ENCODE results near the gene TNFRSF21.

The TNFRSF21 gene

DNA sequence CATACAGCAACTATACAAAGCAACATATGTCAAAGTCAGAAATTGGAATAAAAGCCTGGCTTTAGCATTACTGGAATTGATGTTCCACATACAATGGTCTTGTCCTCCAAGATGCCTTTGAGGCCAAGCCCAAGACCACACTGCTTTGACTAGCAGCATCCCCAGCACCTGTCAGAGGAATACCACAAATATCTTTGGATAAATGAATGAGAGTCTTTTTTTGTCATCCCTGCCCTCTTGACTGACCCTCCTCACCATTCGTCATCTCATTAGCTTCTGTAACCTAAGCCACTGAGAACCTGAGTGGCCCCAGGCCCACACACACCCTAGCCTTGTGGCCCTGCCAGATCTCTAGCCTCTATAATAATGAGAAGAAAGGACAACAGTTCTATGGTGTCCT, 48.5 kb downstream of the TNFRSF21 start:
- no peak overlapping the region for H3K27ac ChIP-seq
- no peaks in the 10 kb centered on the region for H3K9me3 ChIP-seq
- H3K4me3 ChIP-seq (ENCODE audit: low read depth in 1 of 2, low read length in 1 of 2), result no peak overlapping the region
- no peaks in the 10 kb centered on the region for H3K27me3 ChIP-seq
- H3K36me3 ChIP-seq, result no peaks in the 10 kb centered on the region
- TF ChIP-seq, protein P1, sequence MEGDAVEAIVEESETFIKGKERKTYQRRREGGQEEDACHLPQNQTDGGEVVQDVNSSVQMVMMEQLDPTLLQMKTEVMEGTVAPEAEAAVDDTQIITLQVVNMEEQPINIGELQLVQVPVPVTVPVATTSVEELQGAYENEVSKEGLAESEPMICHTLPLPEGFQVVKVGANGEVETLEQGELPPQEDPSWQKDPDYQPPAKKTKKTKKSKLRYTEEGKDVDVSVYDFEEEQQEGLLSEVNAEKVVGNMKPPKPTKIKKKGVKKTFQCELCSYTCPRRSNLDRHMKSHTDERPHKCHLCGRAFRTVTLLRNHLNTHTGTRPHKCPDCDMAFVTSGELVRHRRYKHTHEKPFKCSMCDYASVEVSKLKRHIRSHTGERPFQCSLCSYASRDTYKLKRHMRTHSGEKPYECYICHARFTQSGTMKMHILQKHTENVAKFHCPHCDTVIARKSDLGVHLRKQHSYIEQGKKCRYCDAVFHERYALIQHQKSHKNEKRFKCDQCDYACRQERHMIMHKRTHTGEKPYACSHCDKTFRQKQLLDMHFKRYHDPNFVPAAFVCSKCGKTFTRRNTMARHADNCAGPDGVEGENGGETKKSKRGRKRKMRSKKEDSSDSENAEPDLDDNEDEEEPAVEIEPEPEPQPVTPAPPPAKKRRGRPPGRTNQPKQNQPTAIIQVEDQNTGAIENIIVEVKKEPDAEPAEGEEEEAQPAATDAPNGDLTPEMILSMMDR (IDR thresholded peaks at IDR 0.05), result no peak
- H3K4me1 ChIP-seq (ENCODE audit: control insufficient read depth in 1 of 2, insufficient read depth in 1 of 2, low read depth in 1 of 2, low read length in 1 of 2), result no peaks in the 10 kb centered on the region

DNA sequence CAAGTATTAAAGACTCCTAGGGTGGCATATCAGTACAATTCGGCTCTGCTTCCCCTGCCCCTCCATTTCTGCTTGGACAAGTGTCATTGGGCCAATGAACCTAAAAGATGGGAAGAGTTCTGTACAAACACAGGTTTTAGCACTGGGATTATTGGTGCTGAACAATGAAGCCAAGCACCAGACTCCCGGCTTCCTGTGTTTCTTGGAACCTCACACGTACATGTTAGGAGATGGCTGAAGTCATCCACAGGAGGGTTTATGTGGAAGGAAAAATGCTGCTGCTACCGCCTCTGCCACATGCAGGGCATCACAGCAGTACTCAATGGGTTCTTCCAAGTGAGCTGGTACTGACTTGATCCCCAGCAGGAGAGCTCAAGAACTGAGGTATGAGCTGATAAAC, 49.7 kb downstream of the TNFRSF21 start:
- Histone ChIP-seq H3K36me3 (no peaks in the 10 kb centered on the region), H3K4me3 (ENCODE audit: low read depth in 1 of 2, low read length in 1 of 2) (no peak overlapping the region)
- TF ChIP-seq, protein P1 (IDR thresholded peaks at IDR 0.05), result no peak

GRCh38 chr6:47258724-47259347, 50.9 kb downstream of the TNFRSF21 start:
- no peaks in the 10 kb centered on the region for H3K36me3 ChIP-seq
- H3K27ac ChIP-seq, result no peak overlapping the region
- no peak overlapping the region for H3K4me3 ChIP-seq (ENCODE audit: low read depth in 1 of 2, low read length in 1 of 2)
- no peaks in the 10 kb centered on the region for H3K27me3 ChIP-seq
- no peaks in the 10 kb centered on the region for H3K9me3 ChIP-seq
- H3K4me1 ChIP-seq (ENCODE audit: control insufficient read depth in 1 of 2, insufficient read depth in 1 of 2, low read depth in 1 of 2, low read length in 1 of 2), result no peaks in the 10 kb centered on the region
- TF ChIP-seq, protein P1 (IDR thresholded peaks at IDR 0.05), result no peak

More for the DNA sequence above, 49.7 kb downstream of the TNFRSF21 start:
- H3K27me3 ChIP-seq, result no peaks in the 10 kb centered on the region
- H3K27ac ChIP-seq, result no peak overlapping the region
- no peaks in the 10 kb centered on the region for H3K9me3 ChIP-seq
- no peaks in the 10 kb centered on the region for H3K4me1 ChIP-seq (ENCODE audit: control insufficient read depth in 1 of 2, insufficient read depth in 1 of 2, low read depth in 1 of 2, low read length in 1 of 2)

DNA sequence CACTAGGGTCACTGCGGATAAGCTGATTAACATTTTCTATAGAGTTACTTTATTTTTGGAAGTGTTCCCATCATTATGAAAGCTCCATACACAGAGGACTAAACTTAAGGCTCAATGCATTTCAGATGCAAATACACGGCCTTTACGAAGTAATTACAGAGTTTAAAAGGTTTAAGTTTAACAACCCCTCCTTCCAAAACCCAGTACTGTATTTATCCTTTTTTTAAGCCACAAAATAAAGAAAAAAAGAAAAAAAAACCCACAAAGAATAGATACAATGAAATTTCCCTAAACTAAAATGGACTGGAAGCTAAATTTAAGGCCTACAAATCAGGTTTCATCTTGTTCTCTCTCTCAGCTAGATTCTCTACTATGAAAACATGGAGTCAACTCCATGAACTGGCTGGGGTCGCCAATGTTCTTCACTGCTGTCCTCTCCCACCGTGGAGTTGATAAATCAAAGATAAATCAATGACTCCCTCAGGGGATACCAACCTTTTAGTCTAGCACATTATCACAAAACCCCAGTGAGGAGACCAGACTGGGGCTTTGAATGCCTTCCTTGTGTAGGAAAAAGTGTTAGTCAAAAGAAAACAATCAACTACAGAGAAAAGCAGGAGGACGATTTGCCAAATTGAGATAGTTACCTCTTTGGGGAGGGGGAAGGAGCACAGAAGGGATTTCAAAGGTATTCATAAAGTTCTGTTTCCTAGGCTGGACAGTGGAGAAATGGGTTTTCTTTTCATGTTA, 52.5 kb downstream of the TNFRSF21 start:
- H3K4me1 ChIP-seq (ENCODE audit: control insufficient read depth in 1 of 2, insufficient read depth in 1 of 2, low read depth in 1 of 2, low read length in 1 of 2), result no peaks in the 10 kb centered on the region
- TF ChIP-seq, protein P1 (IDR thresholded peaks at IDR 0.05), result no peak
- H3K9me3 ChIP-seq, result no peaks in the 10 kb centered on the region
- no peaks in the 10 kb centered on the region for H3K27me3 ChIP-seq
- no peak overlapping the region for H3K4me3 ChIP-seq (ENCODE audit: low read depth in 1 of 2, low read length in 1 of 2)
- H3K36me3 ChIP-seq, result no peaks in the 10 kb centered on the region
- no peak overlapping the region for H3K27ac ChIP-seq

- Histone ChIP-seq H3K4me3 (ENCODE audit: low read depth in 1 of 2, low read length in 1 of 2) (no peak overlapping the region), H3K27ac (no peak overlapping the region), H3K36me3 (no peaks in the 10 kb centered on the region), H3K4me1 (ENCODE audit: control insufficient read depth in 1 of 2, insufficient read depth in 1 of 2, low read depth in 1 of 2, low read length in 1 of 2) (no peaks in the 10 kb centered on the region), H3K27me3 (no peaks in the 10 kb centered on the region), H3K9me3 (no peaks in the 10 kb centered on the region)
- TF ChIP-seq, protein P1 (IDR thresholded peaks at IDR 0.05), result no peak
Measured at GRCh38 chr6:47256361-47256760, 53.3 kb downstream of the TNFRSF21 start.

Measured in neutrophil (primary cell).